Vagina (tissue), 2 donors: ENCODE results near the gene ADARB1. TPM values are rescaled to one million over a fixed set of nuclear protein-coding genes. Genes with fewer than 3 reads are reported as not detected.
A peak's percentile ranks its signal among the peaks of the same experiment; 100 is the strongest.

Source experiments
- DNase-seq, 2 donors: peaks; one replicate each; pipeline ENCODE4 v3.0.0-alpha.2; 2017; ENCODE audit errors: extremely low spot score in 2 of 2
- H3K27ac ChIP-seq: fragments of 200-600 bp; sonication (generic); one replicate; pipeline ENCODE4 v1.5.1; 2019
- H3K27me3 ChIP-seq: fragments of 200-600 bp; sonication (generic); one replicate; pipeline ENCODE4 v1.5.1; 2019
- H3K36me3 ChIP-seq, 2 donors: fragments of 200-600 bp; sonication (generic); one replicate each; pipeline ENCODE4 v1.5.1; 2017 to 2019
- H3K4me1 ChIP-seq: fragments of 200-600 bp; sonication (generic); one replicate; pipeline ENCODE4 v1.5.1; 2019
- H3K4me3 ChIP-seq, 2 donors: fragments of 200-600 bp; sonication (generic); 1 replicate in 1 of 2; 2 replicates in 1 of 2; pipeline ENCODE4 v1.5.1; 2016 to 2019
- H3K9me3 ChIP-seq: fragments of 200-600 bp; sonication (generic); one replicate; pipeline ENCODE4 v1.5.1; 2019
- POLR2A ChIP-seq, 2 donors: fragments of 450-650 bp; IDR thresholded peaks; one replicate each; pipeline ENCODE4 v1.6.1; 2017; ENCODE audit warnings: antibody characterized with exemption in 2 of 2, mild to moderate bottlenecking in 2 of 2, moderate library complexity in 2 of 2
- POLR2AphosphoS5 ChIP-seq, 2 donors: sonication (generic); formaldehyde crosslinking; IDR thresholded peaks; one replicate each; pipeline ENCODE4 v1.9.0; 2017; ENCODE audit warnings: antibody characterized with exemption in 2 of 2, mild to moderate bottlenecking in 2 of 2, low read depth in 1 of 2; ENCODE audit not compliant: insufficient read depth in 1 of 2
- intact Hi-C: fragments of 100-400 bp; cut with DNase I; formaldehyde crosslinking; loops from one replicate; pipeline ENCODE4 v1.15.1; 2023
- total RNA-seq: library from RNA; depleted of rRNA; stranded (reverse); fragments of >200 nt; gene quantifications from one replicate; pipeline ENCODE4 v1.2.3, GENCODE V29; 2016
- TF ChIP-seq, protein P1 (sequence below), 3 experiments: fragments of 450-650 bp in 2 of 3; fragments of 200-600 bp in 1 of 3; sonication (generic) in 1 of 3; IDR thresholded peaks; one replicate each; pipeline ENCODE4 v1.5.1; 2017 to 2019; ENCODE audit warnings: antibody characterized with exemption in 3 of 3, mild to moderate bottlenecking in 2 of 3, moderate library complexity in 2 of 3

Gene ADARB1
- total RNA-seq, 1 donor from 2014 or later: 19.6 TPM

DNA sequence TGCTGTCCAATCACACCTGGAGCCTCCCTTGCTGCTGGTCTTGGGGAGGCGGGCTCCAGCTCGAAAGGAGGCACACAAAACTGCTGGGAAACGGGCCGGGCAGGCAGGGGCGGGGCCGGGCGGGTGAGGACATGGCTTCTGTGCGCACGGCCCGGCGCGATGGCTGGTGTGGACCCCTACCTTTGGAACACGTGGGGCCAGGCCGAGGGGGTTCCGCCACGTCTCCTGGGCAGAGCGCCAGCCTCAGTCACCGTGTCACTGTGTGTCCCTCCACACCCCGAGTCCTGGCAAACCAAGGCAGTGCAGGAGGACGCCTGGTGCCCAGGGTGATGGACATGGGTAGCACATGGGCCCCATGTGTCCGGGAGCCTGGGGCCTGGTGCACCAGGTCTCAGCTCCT is 42.0 kb upstream of the ADARB1 start:
- H3K4me3 ChIP-seq: no peak overlapping the region
- DNase-seq: no peak
- no peaks in the 10 kb centered on the region for H3K36me3 ChIP-seq
- H3K27me3 ChIP-seq: no peaks in the 10 kb centered on the region
- peaks cover 8% of the 10 kb centered on the region for H3K9me3 ChIP-seq
- no peak for TF ChIP-seq POLR2AphosphoS5 (IDR thresholded peaks at IDR 0.05; ENCODE audit: insufficient read depth in 1 of 2, low read depth in 1 of 2)
- no peak for TF ChIP-seq POLR2A (IDR thresholded peaks at IDR 0.05)
- TF ChIP-seq, protein P1, sequence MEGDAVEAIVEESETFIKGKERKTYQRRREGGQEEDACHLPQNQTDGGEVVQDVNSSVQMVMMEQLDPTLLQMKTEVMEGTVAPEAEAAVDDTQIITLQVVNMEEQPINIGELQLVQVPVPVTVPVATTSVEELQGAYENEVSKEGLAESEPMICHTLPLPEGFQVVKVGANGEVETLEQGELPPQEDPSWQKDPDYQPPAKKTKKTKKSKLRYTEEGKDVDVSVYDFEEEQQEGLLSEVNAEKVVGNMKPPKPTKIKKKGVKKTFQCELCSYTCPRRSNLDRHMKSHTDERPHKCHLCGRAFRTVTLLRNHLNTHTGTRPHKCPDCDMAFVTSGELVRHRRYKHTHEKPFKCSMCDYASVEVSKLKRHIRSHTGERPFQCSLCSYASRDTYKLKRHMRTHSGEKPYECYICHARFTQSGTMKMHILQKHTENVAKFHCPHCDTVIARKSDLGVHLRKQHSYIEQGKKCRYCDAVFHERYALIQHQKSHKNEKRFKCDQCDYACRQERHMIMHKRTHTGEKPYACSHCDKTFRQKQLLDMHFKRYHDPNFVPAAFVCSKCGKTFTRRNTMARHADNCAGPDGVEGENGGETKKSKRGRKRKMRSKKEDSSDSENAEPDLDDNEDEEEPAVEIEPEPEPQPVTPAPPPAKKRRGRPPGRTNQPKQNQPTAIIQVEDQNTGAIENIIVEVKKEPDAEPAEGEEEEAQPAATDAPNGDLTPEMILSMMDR (IDR thresholded peaks at IDR 0.05): no peak
- peaks cover 43% of the 10 kb centered on the region for H3K4me1 ChIP-seq
- intact Hi-C loops: no loop called here
- no peak overlapping the region for H3K27ac ChIP-seq

DNA sequence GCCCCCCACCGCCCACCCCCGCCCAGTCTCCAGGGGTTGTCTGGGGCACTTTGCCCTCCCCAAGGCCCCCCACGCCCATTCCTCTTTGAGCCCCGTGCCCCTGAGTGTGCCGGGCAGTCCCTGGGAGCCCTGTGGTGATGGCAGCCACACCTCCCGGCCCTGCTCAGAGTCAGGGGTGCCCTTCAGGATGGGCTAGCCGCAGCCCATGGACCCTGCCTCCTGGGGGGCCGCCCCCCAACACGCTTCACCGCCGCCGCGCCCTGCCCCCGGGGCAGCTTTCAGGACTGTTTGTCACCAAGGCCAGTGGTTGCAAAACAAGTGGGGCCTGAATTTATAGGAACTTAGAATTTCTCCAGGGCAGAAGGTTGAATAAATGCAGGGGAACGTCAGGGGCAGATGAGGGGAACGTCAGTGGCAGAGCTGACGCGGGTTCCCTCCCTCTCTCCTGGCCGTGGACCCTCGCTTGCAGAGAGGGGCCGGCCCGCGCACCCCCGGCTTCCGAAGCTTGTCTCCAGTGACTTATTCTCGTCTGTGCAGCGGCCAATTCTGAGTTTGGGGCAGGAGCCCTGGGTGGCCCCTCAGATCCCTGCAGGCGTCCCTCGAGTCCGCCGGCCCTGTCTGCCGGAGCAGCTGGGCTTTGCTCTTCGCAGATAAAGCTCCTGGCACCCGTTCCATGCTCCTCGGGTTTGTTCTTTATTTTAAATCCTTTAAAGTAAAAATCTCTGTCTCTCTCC is 41.2 kb upstream of the ADARB1 start:
- H3K27me3 ChIP-seq: no peaks in the 10 kb centered on the region
- H3K4me1 ChIP-seq: peaks cover 43% of the 10 kb centered on the region
- H3K36me3 ChIP-seq: no peaks in the 10 kb centered on the region
- no peak for DNase-seq
- H3K9me3 ChIP-seq: peaks cover 8% of the 10 kb centered on the region
- intact Hi-C loops: no loop called here
- TF ChIP-seq POLR2AphosphoS5 (IDR thresholded peaks at IDR 0.05; ENCODE audit: insufficient read depth in 1 of 2, low read depth in 1 of 2) (no peak), POLR2A (IDR thresholded peaks at IDR 0.05) (no peak)
- TF ChIP-seq, protein P1 (IDR thresholded peaks at IDR 0.05): no peak
- no peak overlapping the region for H3K4me3 ChIP-seq
- H3K27ac ChIP-seq: peak overlapping the region; percentile 56

DNA sequence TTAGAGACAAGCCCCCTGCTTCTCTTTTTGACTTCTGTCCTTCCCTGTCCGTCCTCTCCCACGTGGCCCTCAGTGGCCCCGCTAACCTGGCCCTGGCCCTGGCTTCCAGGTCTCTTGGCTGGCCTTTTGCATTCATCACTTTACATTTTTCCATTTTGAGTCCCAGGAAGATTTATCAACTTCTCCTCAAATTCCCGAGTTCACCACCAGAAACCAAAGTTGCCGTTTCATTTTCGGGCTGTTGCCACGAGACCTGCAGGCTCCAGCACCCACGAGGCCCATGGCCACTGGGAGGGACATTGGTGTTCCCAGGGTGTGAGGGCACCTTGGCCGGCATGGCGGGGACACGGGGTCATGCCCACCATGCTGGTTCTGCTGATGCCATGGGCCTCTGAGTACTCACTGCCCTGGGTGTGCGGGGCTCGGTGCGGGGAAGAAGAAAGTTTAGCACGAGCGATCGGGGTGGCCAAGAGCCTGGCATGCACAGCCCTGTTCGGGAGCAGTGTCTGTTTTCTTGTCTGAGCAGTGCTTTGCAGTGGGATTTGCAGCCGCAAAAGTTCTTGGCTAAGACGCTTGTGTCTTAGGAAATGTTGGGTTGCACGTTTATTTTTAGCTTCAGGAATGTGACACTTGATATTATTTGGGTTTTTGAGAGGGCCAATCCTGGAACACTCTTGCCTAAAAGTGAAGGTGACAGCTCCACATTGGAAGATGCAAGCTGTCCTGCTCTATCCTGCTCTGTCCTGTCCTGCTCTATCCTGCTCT is 40.4 kb upstream of the ADARB1 start:
- TF ChIP-seq POLR2A (IDR thresholded peaks at IDR 0.05): no peak
- TF ChIP-seq POLR2AphosphoS5 (IDR thresholded peaks at IDR 0.05; ENCODE audit: insufficient read depth in 1 of 2, low read depth in 1 of 2): peak in 1 of 2 donors; percentile 54
- TF ChIP-seq, protein P1 (IDR thresholded peaks at IDR 0.05): no peak
- no peak for DNase-seq
- H3K4me3 ChIP-seq: no peak overlapping the region

DNA sequence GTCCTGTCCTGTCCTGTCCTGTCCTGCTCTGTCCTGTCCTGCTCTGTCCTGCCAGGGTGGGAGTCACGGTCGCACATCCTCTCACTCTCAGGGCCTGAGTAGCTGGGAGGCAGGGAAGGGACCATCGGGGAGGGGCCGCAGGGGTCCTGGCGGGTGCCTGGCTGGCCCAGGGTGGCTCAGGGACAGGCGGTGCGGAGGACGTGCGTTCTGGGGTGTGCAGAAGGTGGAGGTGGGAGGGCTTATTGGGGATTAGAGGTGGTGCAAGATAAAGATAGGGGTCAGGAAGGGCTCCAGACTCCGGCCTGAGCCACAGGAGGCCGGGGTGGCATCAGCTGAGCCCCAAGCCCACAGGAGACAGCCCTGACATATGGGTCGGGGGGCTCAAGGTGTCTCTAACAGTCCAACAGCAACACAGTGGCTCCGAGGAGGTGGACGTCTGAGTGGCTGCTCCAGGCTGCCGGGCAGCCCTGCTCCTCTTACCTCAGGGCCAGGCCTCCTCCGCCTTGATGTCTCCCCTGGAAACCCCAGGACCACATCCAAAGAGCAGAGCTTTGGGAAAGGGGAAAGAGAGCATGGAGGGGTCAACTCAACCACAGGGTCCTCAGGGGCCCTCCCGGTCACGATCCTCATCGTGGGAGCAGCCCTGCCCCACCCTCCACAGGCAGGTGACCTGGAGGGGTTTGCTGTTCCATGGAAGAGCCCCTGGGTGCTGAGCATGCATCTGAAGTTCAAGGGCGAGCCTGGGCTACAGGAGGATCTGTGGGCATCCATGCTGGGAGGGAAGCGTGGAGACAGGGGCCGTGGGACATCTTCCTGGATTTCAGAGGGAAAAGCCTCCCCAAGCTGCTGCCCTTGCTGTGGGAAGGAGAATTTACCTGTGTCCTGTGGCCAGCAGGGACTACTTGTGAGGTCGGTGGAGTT is 39.6 kb upstream of the ADARB1 start:
- Histone ChIP-seq H3K9me3 (peaks cover 8% of the 10 kb centered on the region), H3K27ac (peak overlapping the region; percentile 56), H3K4me1 (peaks cover 46% of the 10 kb centered on the region), H3K27me3 (no peaks in the 10 kb centered on the region), H3K4me3 (no peak overlapping the region), H3K36me3 (no peaks in the 10 kb centered on the region)
- intact Hi-C loops: no loop called here
- TF ChIP-seq POLR2A (IDR thresholded peaks at IDR 0.05): no peak
- TF ChIP-seq, protein P1 (IDR thresholded peaks at IDR 0.05): no peak
- TF ChIP-seq POLR2AphosphoS5 (IDR thresholded peaks at IDR 0.05; ENCODE audit: insufficient read depth in 1 of 2, low read depth in 1 of 2): no peak
- DNase-seq: no peak

More for the DNA sequence above, 40.4 kb upstream of the ADARB1 start:
- intact Hi-C loops: no loop called here
- peaks cover 8% of the 10 kb centered on the region for H3K9me3 ChIP-seq
- H3K27me3 ChIP-seq: no peaks in the 10 kb centered on the region
- H3K36me3 ChIP-seq: no peaks in the 10 kb centered on the region
- H3K4me1 ChIP-seq: peaks cover 43% of the 10 kb centered on the region
- H3K27ac ChIP-seq: peak overlapping the region; percentile 56
